ENCODE measurements around the gene XRCC6.
A peak's percentile ranks its signal among the peaks of the same experiment; 100 is the strongest.
"Not testable (repeated sequence)": the region's sequence is repeated elsewhere in the genome, so short reads cannot be mapped to it uniquely, and the experiment has no call there.

Gene XRCC6

GRCh38 chr22:41621099-41621910 is at the start of gene XRCC6:
Gene XRCC6, plus strand, starts transcription at chr22:41621295. Its CDS starts 710 bp downstream, at chr22:41622005.
- no peak for FAIRE-seq

GRCh38 chr22:41571786-41572185 is 49.3 kb upstream of the XRCC6 start:
- FAIRE-seq, result no peak

- FAIRE-seq, result not testable (repeated sequence)
Measured at GRCh38 chr22:41572305-41572704, 48.8 kb upstream of the XRCC6 start.

GRCh38 chr22:41573677-41574076 is 47.4 kb upstream of the XRCC6 start:
- no peak for FAIRE-seq

GRCh38 chr22:41574847-41575381 is 46.2 kb upstream of the XRCC6 start:
- FAIRE-seq, result no peak

- no peak for FAIRE-seq
Measured at GRCh38 chr22:41575533-41575932, 45.6 kb upstream of the XRCC6 start.

GRCh38 chr22:41576877-41577276 is 44.2 kb upstream of the XRCC6 start:
- no peak for FAIRE-seq

GRCh38 chr22:41578114-41578513 is 43.0 kb upstream of the XRCC6 start:
- no peak for FAIRE-seq

- no peak for FAIRE-seq
Measured at GRCh38 chr22:41578818-41579217, 42.3 kb upstream of the XRCC6 start.

- FAIRE-seq, result no peak
Measured at GRCh38 chr22:41579297-41579996, 41.6 kb upstream of the XRCC6 start.

- FAIRE-seq, result no peak
Measured at GRCh38 chr22:41579997-41580355, 41.1 kb upstream of the XRCC6 start.

GRCh38 chr22:41582694-41583093 is 38.4 kb upstream of the XRCC6 start:
- no peak for FAIRE-seq

- FAIRE-seq, result no peak
Measured at GRCh38 chr22:41584881-41585280, 36.2 kb upstream of the XRCC6 start.

GRCh38 chr22:41585898-41586297 is 35.2 kb upstream of the XRCC6 start:
- no peak for FAIRE-seq

GRCh38 chr22:41587347-41587723 is 33.8 kb upstream of the XRCC6 start:
- FAIRE-seq, result no peak

GRCh38 chr22:41589391-41590241 is 31.5 kb upstream of the XRCC6 start, which contains the start of gene PMM1:
Gene PMM1, minus strand, starts transcription at chr22:41589840. Its CDS starts 35 bp downstream, at chr22:41589805.
- peak; percentile 5 for FAIRE-seq

GRCh38 chr22:41593336-41593960 is 27.6 kb upstream of the XRCC6 start:
- not testable (repeated sequence) for FAIRE-seq

- FAIRE-seq, result no peak
Measured at GRCh38 chr22:41595703-41596102, 25.4 kb upstream of the XRCC6 start.

- no peak for FAIRE-seq
Measured at GRCh38 chr22:41596776-41597634, 24.1 kb upstream of the XRCC6 start.

- no peak for FAIRE-seq
Measured at GRCh38 chr22:41597635-41597953, 23.5 kb upstream of the XRCC6 start.

- no peak for FAIRE-seq
Measured at GRCh38 chr22:41598081-41598480, 23.0 kb upstream of the XRCC6 start.

All from islet of Langerhans (tissue), 1 donor.